ENCODE data around the gene COL9A3.

The COL9A3 gene

GRCh38 chr20:62795023-62795761, 21.7 kb upstream of the COL9A3 start:
- in situ Hi-C loops (cut with MboI; ENCODE audit: low pct_unique_long_range_greater_than_20kb, low sequenced_read_pairs, unreplicated experiment): no loop called here
- TF ChIP-seq CTCF (IDR thresholded peaks at IDR 0.05; ENCODE audit: extremely low read depth, insufficient read depth, missing control alignments): no peak
- DNase-seq (ENCODE audit: low spot score): peak; percentile 75

GRCh38 chr20:62796699-62797491, 20.0 kb upstream of the COL9A3 start:
- TF ChIP-seq CTCF (IDR thresholded peaks at IDR 0.05; ENCODE audit: extremely low read depth, insufficient read depth, missing control alignments): no peak
- in situ Hi-C loops (cut with MboI; ENCODE audit: low pct_unique_long_range_greater_than_20kb, low sequenced_read_pairs, unreplicated experiment): no loop called here
- DNase-seq (ENCODE audit: low spot score): no peak

GRCh38 chr20:62797671-62798532, 18.9 kb upstream of the COL9A3 start:
- no peak for TF ChIP-seq CTCF (IDR thresholded peaks at IDR 0.05; ENCODE audit: extremely low read depth, insufficient read depth, missing control alignments)
- in situ Hi-C loops (cut with MboI; ENCODE audit: low pct_unique_long_range_greater_than_20kb, low sequenced_read_pairs, unreplicated experiment): no loop called here
- DNase-seq (ENCODE audit: low spot score): no peak

GRCh38 chr20:62799036-62799435, 17.8 kb upstream of the COL9A3 start:
- in situ Hi-C loops (cut with MboI; ENCODE audit: low pct_unique_long_range_greater_than_20kb, low sequenced_read_pairs, unreplicated experiment): no loop called here
- no peak for DNase-seq (ENCODE audit: low spot score)
- no peak for TF ChIP-seq CTCF (IDR thresholded peaks at IDR 0.05; ENCODE audit: extremely low read depth, insufficient read depth, missing control alignments)

GRCh38 chr20:62799459-62799858, 17.4 kb upstream of the COL9A3 start:
- in situ Hi-C loops (cut with MboI; ENCODE audit: low pct_unique_long_range_greater_than_20kb, low sequenced_read_pairs, unreplicated experiment): no loop called here
- no peak for TF ChIP-seq CTCF (IDR thresholded peaks at IDR 0.05; ENCODE audit: extremely low read depth, insufficient read depth, missing control alignments)
- DNase-seq (ENCODE audit: low spot score): no peak

- in situ Hi-C loops (cut with MboI; ENCODE audit: low pct_unique_long_range_greater_than_20kb, low sequenced_read_pairs, unreplicated experiment): no loop called here
- DNase-seq (ENCODE audit: low spot score): no peak
- no peak for TF ChIP-seq CTCF (IDR thresholded peaks at IDR 0.05; ENCODE audit: extremely low read depth, insufficient read depth, missing control alignments)
Measured at GRCh38 chr20:62799873-62800272, 17.0 kb upstream of the COL9A3 start.
